Fibroblast of the aortic adventitia (primary cell): ENCODE results near the gene ACSF3. TPM values are rescaled to one million over a fixed set of nuclear protein-coding genes. Genes with fewer than 3 reads are reported as not detected.
"Not testable (repeated sequence)": the region's sequence is repeated elsewhere in the genome, so short reads cannot be mapped to it uniquely, and the experiment has no call there.

Source experiments
- DNase-seq: peaks from one replicate; pipeline ENCODE4 v3.0.0-alpha.2; 2010; ENCODE audit warnings: low read depth
- H3K4me3 ChIP-seq: 2 replicates; pipeline ENCODE4 v1.5.1; 2011; ENCODE audit warnings: low read depth, mild to moderate bottlenecking, control low read depth, low read length, moderate library complexity
- CTCF ChIP-seq: IDR thresholded peaks from 2 replicates; pipeline ENCODE4 v1.5.1; 2011; ENCODE audit warnings: mild to moderate bottlenecking, low read length, control low read depth, inconsistent platforms; ENCODE audit not compliant: insufficient read depth
- total RNA-seq: library from RNA; depleted of rRNA; stranded (reverse); fragments of >200 nt; gene quantifications from 2 replicates; pipeline ENCODE4 v1.2.3, GENCODE V29; 2012; ENCODE audit warnings: low replicate concordance

The ACSF3 gene
- total RNA-seq, 1 donor: 17.6 TPM

- DNase-seq: peak; percentile 33
- H3K4me3 ChIP-seq: no peak overlapping the region
- TF ChIP-seq CTCF: no peak
Observed at GRCh38 chr16:89187032-89187769, 93.5 kb downstream of the ACSF3 start.

GRCh38 chr16:89187770-89188392 is 94.2 kb downstream of the ACSF3 start:
- no peak for TF ChIP-seq CTCF

GRCh38 chr16:89188471-89189357 is 95.1 kb downstream of the ACSF3 start:
- DNase-seq, H3K4me3 ChIP-seq: not testable (repeated sequence)

More at GRCh38 chr16:89187770-89188392, 94.2 kb downstream of the ACSF3 start:
- no peak overlapping the region for H3K4me3 ChIP-seq
- peak; percentile 20 for DNase-seq

- H3K4me3 ChIP-seq: no peak overlapping the region
- no peak for TF ChIP-seq CTCF
- no peak for DNase-seq
Observed at GRCh38 chr16:89189358-89190025, 95.8 kb downstream of the ACSF3 start.

- no peak for DNase-seq
- H3K4me3 ChIP-seq: no peak overlapping the region
- no peak for TF ChIP-seq CTCF
Observed at GRCh38 chr16:89190150-89190958, 96.7 kb downstream of the ACSF3 start.

- TF ChIP-seq CTCF: no peak
- DNase-seq: no peak
- no peak overlapping the region for H3K4me3 ChIP-seq
Observed at GRCh38 chr16:89191033-89191900, 97.6 kb downstream of the ACSF3 start.
